GM21390 (cell line): ENCODE measurements around the gene LANCL2.

Source experiments
- ATAC-seq: cut with Tn5 transposase; IDR thresholded peaks from one replicate; pipeline ENCODE4 v1.9.1; 2021; ENCODE audit not compliant: unreplicated experiment

LANCL2 gene

GRCh38 chr7:55361560-55361959 is 3.6 kb upstream of the LANCL2 start:
- no peak for ATAC-seq

GRCh38 chr7:55362927-55363326 is 2.2 kb upstream of the LANCL2 start:
- no peak for ATAC-seq

GRCh38 chr7:55363386-55364170 is 1.6 kb upstream of the LANCL2 start:
- ATAC-seq = no peak

GRCh38 chr7:55365675-55366460 is 731 bp downstream of the LANCL2 start:
- peak; percentile 75 for ATAC-seq

- ATAC-seq = peak; percentile 30
Measured at GRCh38 chr7:55366461-55367070, 1.4 kb downstream of the LANCL2 start.

GRCh38 chr7:55367283-55367840 is 2.2 kb downstream of the LANCL2 start:
- ATAC-seq = no peak

- ATAC-seq = no peak
Measured at GRCh38 chr7:55369427-55370400, 4.6 kb downstream of the LANCL2 start.

GRCh38 chr7:55374213-55374612 is 9.1 kb downstream of the LANCL2 start:
- no peak for ATAC-seq

- no peak for ATAC-seq
Measured at GRCh38 chr7:55375237-55375636, 10.1 kb downstream of the LANCL2 start.

- no peak for ATAC-seq
Measured at GRCh38 chr7:55377162-55377817, 12.2 kb downstream of the LANCL2 start.

GRCh38 chr7:55379285-55379684 is 14.1 kb downstream of the LANCL2 start:
- ATAC-seq = no peak

GRCh38 chr7:55381189-55381588 is 16.1 kb downstream of the LANCL2 start:
- no peak for ATAC-seq

- no peak for ATAC-seq
Measured at GRCh38 chr7:55381696-55382095, 16.6 kb downstream of the LANCL2 start.

GRCh38 chr7:55382251-55382650 is 17.1 kb downstream of the LANCL2 start:
- ATAC-seq = no peak

- ATAC-seq = no peak
Measured at GRCh38 chr7:55386541-55386940, 21.4 kb downstream of the LANCL2 start.

GRCh38 chr7:55387062-55387965 is 22.2 kb downstream of the LANCL2 start:
- ATAC-seq = no peak

- no peak for ATAC-seq
Measured at GRCh38 chr7:55396233-55396785, 31.2 kb downstream of the LANCL2 start.

- no peak for ATAC-seq
Measured at GRCh38 chr7:55397617-55398016, 32.5 kb downstream of the LANCL2 start.

GRCh38 chr7:55400191-55400590 is 35.1 kb downstream of the LANCL2 start:
- ATAC-seq = no peak
